Astrocyte of the spinal cord (primary cell): ENCODE data around the gene C5orf34.
"Not testable (repeated sequence)": the region's sequence is repeated elsewhere in the genome, so short reads cannot be mapped to it uniquely, and the experiment has no call there.

Experiments
- DNase-seq: peaks from one replicate; pipeline ENCODE4 v3.0.0; 2011; ENCODE audit warnings: low read depth, low spot score
- H3K4me3 ChIP-seq: 2 replicates; pipeline ENCODE4 v1.5.1; 2011; ENCODE audit warnings: low read depth, mild to moderate bottlenecking, low read length, moderate library complexity
- CTCF ChIP-seq: IDR thresholded peaks from 2 replicates; pipeline ENCODE4 v1.5.1; 2012; ENCODE audit warnings: low read depth, mild to moderate bottlenecking, low read length, inconsistent platforms
- in situ Hi-C: cut with HindIII; loops from 2 replicates; pipeline ENCODE4 v1.10.0; 2017; ENCODE audit warnings: low sequenced_read_pairs

The C5orf34 gene

DNA sequence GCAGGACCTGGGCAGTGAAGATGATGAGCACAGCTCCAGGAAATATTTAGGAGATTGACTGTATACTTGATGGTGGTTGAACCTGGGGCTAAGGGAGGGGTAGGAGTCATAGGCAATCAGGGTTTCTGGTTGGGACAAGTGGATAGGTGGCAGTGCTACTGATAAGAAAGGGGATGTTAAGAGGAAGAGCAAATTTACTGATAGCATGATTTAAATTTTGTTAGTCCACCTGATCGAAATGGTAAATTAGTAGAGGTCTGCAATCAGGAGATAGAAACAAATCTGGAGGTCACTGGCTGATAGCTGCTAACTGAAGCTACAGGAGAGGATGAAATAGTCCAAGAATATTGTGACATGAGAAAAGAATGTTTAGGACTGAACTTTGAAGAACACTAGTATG lies 5.7 kb upstream of the C5orf34 start:
- no peak for TF ChIP-seq CTCF
- no peak for DNase-seq
- H3K4me3 ChIP-seq = no peak overlapping the region
- in situ Hi-C loops = no loop called here

DNA sequence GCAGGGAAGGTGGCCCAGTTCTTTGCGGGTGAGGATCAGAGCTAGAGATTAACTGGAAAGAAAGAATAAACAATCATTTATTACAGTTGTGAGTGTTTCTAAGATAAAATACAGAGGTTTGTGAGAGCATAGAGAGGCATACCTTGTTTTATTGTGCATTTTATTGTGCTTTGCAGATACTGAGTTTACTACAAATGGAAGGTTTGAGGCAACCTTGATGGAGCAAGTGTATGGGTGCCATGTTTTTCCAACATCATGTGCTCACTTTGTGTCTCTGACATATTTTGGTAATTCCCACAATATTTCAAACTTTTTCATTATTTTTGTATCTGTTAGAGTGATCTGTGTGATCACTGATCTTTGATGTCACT lies 715 bp upstream of the C5orf34 start:
- in situ Hi-C loops = no loop called here
- no peak for DNase-seq
- TF ChIP-seq CTCF = no peak
- peak overlapping the region; percentile 79 for H3K4me3 ChIP-seq

DNA sequence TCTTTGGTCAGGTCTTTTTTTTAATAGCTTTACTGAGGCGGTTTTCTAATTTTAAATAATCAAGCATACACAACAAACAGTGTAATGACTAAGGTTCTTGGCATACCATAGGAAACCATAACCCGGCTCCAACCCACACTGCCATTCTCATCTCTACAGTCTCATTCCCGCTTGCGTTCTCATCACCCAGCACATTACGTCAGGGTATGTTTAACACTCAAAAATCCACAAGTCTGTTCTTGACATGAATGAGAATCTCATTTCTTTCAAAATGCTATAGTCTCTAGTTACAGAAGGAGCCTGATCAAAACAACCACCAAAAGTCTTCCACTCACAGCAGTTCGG lies 505 bp downstream of the C5orf34 start:
- peak overlapping the region; percentile 79 for H3K4me3 ChIP-seq
- no peak for TF ChIP-seq CTCF
- in situ Hi-C loops = no loop called here
- peak; percentile 83 for DNase-seq

- peak overlapping the region; percentile 79 for H3K4me3 ChIP-seq
- in situ Hi-C loops = no loop called here
- peak; percentile 22 for DNase-seq
- no peak for TF ChIP-seq CTCF
These were observed 923 bp downstream of the C5orf34 start for GRCh38 chr5:43514025-43514424.

DNA sequence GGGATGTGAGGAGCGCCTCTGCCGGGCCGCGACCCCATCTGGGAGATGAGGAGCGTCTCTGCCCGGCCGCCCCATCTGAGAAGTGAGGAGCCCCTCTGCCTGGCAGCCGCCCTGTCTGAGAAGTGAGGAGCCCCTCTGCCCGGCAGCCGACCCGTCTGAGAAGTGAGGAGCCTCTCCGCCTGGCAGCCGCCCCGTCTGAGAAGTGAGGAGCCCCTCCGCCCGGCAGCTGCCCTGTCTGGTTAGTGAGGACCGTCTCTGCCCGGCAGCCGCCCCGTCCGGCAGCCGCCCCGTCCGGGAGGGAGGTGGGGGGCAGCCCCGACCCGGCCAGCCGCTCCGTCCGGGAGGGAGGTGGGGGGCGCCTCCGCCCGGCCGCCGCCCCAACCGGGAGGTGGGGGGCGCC lies 3.9 kb downstream of the C5orf34 start:
- H3K4me3 ChIP-seq, DNase-seq, in situ Hi-C loops: not testable (repeated sequence)

DNA sequence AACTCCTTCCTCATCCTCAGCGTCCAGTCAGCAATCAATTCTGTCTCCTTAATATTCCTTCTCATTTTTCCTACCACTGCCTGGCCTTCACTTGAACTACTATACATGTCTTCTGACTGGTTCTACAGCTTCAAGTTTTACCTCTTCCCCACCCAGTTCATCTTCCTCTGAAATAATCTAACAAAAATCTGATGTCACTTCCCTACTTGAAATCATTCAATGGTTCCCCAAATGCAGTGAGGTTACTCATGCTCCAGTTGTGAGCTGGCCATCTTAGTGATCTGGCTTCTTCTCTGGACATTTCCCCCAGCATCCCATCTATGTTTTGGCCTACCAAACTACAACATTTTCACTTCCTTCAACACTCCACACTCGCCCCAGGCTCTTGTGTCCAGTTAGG lies 16.4 kb downstream of the C5orf34 start:
- no peak overlapping the region for H3K4me3 ChIP-seq
- no peak for DNase-seq
- no peak for TF ChIP-seq CTCF
- in situ Hi-C loops = no loop called here

DNA sequence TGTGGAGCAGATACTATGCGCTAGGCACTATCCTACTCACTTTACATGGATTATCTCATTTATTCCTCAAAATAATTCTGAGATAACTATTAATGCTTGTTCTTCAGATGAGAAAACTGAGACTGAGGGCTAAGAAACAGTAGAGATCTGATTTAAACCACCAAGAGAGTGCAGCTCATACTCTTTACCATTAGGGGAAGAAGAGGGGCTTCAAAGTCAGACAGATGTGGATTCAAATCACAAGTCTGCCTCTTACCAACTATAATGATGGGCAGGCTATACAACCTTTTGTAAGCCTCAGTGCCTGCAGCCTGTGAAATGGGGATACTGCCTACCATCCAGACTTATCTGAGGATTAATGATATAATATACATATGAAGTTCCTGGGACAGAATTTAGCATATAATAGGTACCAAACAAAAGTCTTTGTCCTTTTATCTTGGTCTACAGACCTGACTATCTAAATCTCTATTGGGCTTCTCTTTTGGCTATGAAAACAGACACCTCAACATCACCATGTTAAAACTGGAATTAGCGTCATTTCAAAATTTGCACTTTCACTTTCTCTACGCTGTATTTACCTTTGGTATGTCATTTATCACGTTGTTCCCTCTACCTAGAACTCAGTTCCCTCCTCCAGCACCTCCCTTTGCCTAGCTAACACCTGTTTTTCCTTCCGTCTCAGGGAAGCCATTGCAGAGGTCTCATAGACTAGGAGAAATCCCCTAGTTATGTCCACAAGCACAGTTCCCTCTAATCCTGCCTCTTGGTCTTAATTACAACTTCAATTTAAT lies 17.4 kb downstream of the C5orf34 start:
- no peak for DNase-seq

More for the DNA sequence above, 17.4 kb downstream of the C5orf34 start:
- no peak overlapping the region for H3K4me3 ChIP-seq
- in situ Hi-C loops = no loop called here
- no peak for TF ChIP-seq CTCF
